ENCODE data around the gene IGSF21.

DNA sequence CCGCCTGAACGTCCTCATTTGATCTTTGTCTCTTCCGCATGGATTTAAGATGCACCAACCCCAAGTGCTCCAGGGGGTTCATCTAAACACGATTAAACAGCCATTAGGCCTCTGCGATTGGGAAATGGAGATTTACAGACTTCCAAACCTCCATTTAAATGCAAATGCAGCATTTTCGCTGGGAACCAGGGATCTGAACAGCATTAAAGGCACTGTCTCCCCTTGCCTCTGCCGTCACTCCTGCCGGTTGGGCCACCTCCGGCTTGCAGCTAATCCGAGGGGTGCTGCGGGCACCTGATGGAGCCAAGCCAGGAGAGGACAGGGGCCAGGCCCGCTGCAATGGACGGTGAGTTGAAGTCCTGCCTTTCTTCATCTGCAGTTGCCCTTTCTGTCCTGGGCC, 302.8 kb downstream of the IGSF21 start:
- TF ChIP-seq, protein P1, sequence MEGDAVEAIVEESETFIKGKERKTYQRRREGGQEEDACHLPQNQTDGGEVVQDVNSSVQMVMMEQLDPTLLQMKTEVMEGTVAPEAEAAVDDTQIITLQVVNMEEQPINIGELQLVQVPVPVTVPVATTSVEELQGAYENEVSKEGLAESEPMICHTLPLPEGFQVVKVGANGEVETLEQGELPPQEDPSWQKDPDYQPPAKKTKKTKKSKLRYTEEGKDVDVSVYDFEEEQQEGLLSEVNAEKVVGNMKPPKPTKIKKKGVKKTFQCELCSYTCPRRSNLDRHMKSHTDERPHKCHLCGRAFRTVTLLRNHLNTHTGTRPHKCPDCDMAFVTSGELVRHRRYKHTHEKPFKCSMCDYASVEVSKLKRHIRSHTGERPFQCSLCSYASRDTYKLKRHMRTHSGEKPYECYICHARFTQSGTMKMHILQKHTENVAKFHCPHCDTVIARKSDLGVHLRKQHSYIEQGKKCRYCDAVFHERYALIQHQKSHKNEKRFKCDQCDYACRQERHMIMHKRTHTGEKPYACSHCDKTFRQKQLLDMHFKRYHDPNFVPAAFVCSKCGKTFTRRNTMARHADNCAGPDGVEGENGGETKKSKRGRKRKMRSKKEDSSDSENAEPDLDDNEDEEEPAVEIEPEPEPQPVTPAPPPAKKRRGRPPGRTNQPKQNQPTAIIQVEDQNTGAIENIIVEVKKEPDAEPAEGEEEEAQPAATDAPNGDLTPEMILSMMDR (IDR thresholded peaks at IDR 0.05; ENCODE audit: insufficient read depth, low read length) = no peak
- TF ChIP-seq GABPA (IDR thresholded peaks at IDR 0.05; ENCODE audit: low read depth) = no peak
- TF ChIP-seq, protein P2, sequence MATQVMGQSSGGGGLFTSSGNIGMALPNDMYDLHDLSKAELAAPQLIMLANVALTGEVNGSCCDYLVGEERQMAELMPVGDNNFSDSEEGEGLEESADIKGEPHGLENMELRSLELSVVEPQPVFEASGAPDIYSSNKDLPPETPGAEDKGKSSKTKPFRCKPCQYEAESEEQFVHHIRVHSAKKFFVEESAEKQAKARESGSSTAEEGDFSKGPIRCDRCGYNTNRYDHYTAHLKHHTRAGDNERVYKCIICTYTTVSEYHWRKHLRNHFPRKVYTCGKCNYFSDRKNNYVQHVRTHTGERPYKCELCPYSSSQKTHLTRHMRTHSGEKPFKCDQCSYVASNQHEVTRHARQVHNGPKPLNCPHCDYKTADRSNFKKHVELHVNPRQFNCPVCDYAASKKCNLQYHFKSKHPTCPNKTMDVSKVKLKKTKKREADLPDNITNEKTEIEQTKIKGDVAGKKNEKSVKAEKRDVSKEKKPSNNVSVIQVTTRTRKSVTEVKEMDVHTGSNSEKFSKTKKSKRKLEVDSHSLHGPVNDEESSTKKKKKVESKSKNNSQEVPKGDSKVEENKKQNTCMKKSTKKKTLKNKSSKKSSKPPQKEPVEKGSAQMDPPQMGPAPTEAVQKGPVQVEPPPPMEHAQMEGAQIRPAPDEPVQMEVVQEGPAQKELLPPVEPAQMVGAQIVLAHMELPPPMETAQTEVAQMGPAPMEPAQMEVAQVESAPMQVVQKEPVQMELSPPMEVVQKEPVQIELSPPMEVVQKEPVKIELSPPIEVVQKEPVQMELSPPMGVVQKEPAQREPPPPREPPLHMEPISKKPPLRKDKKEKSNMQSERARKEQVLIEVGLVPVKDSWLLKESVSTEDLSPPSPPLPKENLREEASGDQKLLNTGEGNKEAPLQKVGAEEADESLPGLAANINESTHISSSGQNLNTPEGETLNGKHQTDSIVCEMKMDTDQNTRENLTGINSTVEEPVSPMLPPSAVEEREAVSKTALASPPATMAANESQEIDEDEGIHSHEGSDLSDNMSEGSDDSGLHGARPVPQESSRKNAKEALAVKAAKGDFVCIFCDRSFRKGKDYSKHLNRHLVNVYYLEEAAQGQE (IDR thresholded peaks at IDR 0.05; ENCODE audit: insufficient replicate concordance, low read depth) = no peak
- no peak for TF ChIP-seq POLR2AphosphoS5 (IDR thresholded peaks at IDR 0.05; ENCODE audit: low read depth)
- TF ChIP-seq SPI1 (IDR thresholded peaks at IDR 0.05; ENCODE audit: borderline replicate concordance, low read depth) = no peak
